Measurements from ENCODE around the gene PPP1R14C. TPM values are rescaled to one million over a fixed set of nuclear protein-coding genes. Genes with fewer than 3 reads are reported as not detected.

The PPP1R14C gene
- total RNA-seq, 3 donors from 2014 or later = 3.3 to 5.6 TPM; not detected in 1

DNA sequence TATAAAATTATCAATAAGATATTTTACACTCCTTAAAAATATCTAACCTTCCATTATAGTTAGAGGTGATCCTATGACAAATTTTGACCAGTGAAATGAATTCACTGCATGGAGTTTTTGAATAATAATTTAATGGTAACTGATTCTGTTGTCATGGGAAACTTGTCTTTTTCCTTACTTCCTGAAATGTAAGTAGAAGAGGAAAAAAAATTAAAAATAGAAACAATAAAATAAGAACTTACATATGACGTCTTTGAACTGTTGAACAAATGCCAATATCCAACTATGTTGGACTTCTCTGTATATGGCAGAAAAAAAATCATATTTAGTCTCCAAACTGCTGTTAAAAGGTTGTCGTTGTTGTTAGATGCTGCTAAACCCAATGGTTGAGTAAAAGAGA lies 26.3 kb downstream of the PPP1R14C start:
- Histone ChIP-seq H3K27me3 (no peaks in the 10 kb centered on the region), H3K4me3 (no peak overlapping the region), H3K4me1 (no peaks in the 10 kb centered on the region), H3K27ac (no peak overlapping the region), H3K9me3 (no peaks in the 10 kb centered on the region), H3K36me3 (no peaks in the 10 kb centered on the region)
- intact Hi-C loops (cut with DNase I; ENCODE audit: low total_unique reads) = no loop called here
- DNase-seq (ENCODE audit: low spot score in 2 of 2) = no peak
- TF ChIP-seq POLR2A (IDR thresholded peaks at IDR 0.05) (no peak), POLR2AphosphoS5 (IDR thresholded peaks at IDR 0.05) (no peak), CTCF (IDR thresholded peaks at IDR 0.05) (no peak)

- Histone ChIP-seq H3K27me3 (no peaks in the 10 kb centered on the region), H3K4me3 (no peak overlapping the region), H3K27ac (no peak overlapping the region), H3K9me3 (no peaks in the 10 kb centered on the region), H3K4me1 (no peaks in the 10 kb centered on the region), H3K36me3 (no peaks in the 10 kb centered on the region)
- DNase-seq (ENCODE audit: low spot score in 2 of 2) = no peak
- no peak for TF ChIP-seq CTCF (IDR thresholded peaks at IDR 0.05)
- TF ChIP-seq POLR2AphosphoS5 (IDR thresholded peaks at IDR 0.05) = no peak
- no peak for TF ChIP-seq POLR2A (IDR thresholded peaks at IDR 0.05)
- intact Hi-C loops (cut with DNase I; ENCODE audit: low total_unique reads) = no loop called here
Observed at GRCh38 chr6:150169609-150170008, 26.8 kb downstream of the PPP1R14C start.

GRCh38 chr6:150172929-150173328 lies 30.1 kb downstream of the PPP1R14C start:
- Histone ChIP-seq H3K9me3 (no peaks in the 10 kb centered on the region), H3K4me1 (no peaks in the 10 kb centered on the region), H3K4me3 (no peak overlapping the region), H3K36me3 (no peaks in the 10 kb centered on the region), H3K27ac (no peak overlapping the region), H3K27me3 (no peaks in the 10 kb centered on the region)
- no peak for TF ChIP-seq CTCF (IDR thresholded peaks at IDR 0.05)
- no peak for TF ChIP-seq POLR2A (IDR thresholded peaks at IDR 0.05)
- no peak for TF ChIP-seq POLR2AphosphoS5 (IDR thresholded peaks at IDR 0.05)
- no peak for DNase-seq (ENCODE audit: low spot score in 2 of 2)
- intact Hi-C loops (cut with DNase I; ENCODE audit: low total_unique reads) = loop anchor here (1.0 kb wide), 1 partner anchor 34 kb away; no protein-coding TSS in a partner anchor

GRCh38 chr6:150175586-150176151 lies 32.8 kb downstream of the PPP1R14C start:
- Histone ChIP-seq H3K27me3 (no peaks in the 10 kb centered on the region), H3K4me1 (no peaks in the 10 kb centered on the region), H3K4me3 (no peak overlapping the region), H3K27ac (peak overlapping the region; percentile 31 to 71), H3K9me3 (no peaks in the 10 kb centered on the region), H3K36me3 (no peaks in the 10 kb centered on the region)
- intact Hi-C loops (cut with DNase I; ENCODE audit: low total_unique reads) = loop anchor here (1.0 kb wide), 1 partner anchor 23 kb away; no protein-coding TSS in a partner anchor
- no peak for TF ChIP-seq POLR2A (IDR thresholded peaks at IDR 0.05)
- TF ChIP-seq POLR2AphosphoS5 (IDR thresholded peaks at IDR 0.05) = no peak
- TF ChIP-seq CTCF (IDR thresholded peaks at IDR 0.05) = no peak
- DNase-seq (ENCODE audit: low spot score in 2 of 2) = no peak

- peak in 1 of 2 donors; percentile 47 for DNase-seq (ENCODE audit: low spot score in 2 of 2)
- H3K27me3 ChIP-seq = no peaks in the 10 kb centered on the region
- H3K4me1 ChIP-seq = no peaks in the 10 kb centered on the region
- no peaks in the 10 kb centered on the region for H3K36me3 ChIP-seq
- intact Hi-C loops (cut with DNase I; ENCODE audit: low total_unique reads) = loop anchor here (1.0 kb wide), 1 partner anchor 22 kb away; no protein-coding TSS in a partner anchor
- peak overlapping the region; percentile 58 to 71 for H3K27ac ChIP-seq
- no peaks in the 10 kb centered on the region for H3K9me3 ChIP-seq
- TF ChIP-seq CTCF (IDR thresholded peaks at IDR 0.05) = no peak
- no peak for TF ChIP-seq POLR2AphosphoS5 (IDR thresholded peaks at IDR 0.05)
- no peak for TF ChIP-seq POLR2A (IDR thresholded peaks at IDR 0.05)
- no peak overlapping the region for H3K4me3 ChIP-seq
Observed at GRCh38 chr6:150176152-150176551, 33.3 kb downstream of the PPP1R14C start.

Measured in breast epithelium (tissue), 4 donors.